Transverse colon (tissue), 4 donors: ENCODE results near the gene IFI44.

Experiments
- CTCF ChIP-seq, 5 experiments: fragments of 200-600 bp in 3 of 5; fragments of 450-650 bp in 2 of 5; sonication (generic) in 3 of 5; IDR thresholded peaks; 1 replicate in 2 of 5; 2 replicates in 3 of 5; pipeline ENCODE4 v1.5.1; 2016 to 2017; ENCODE audit warnings: antibody characterized with exemption in 5 of 5, inconsistent platforms in 3 of 5, mild to moderate bottlenecking in 2 of 5, moderate library complexity in 1 of 5
- POLR2A ChIP-seq: fragments of 450-650 bp; IDR thresholded peaks from one replicate; pipeline ENCODE4 v1.6.1; 2016; ENCODE audit warnings: antibody characterized with exemption, mild to moderate bottlenecking, moderate library complexity
- POLR2AphosphoS5 ChIP-seq, 3 donors: sonication (generic); formaldehyde crosslinking; IDR thresholded peaks; one replicate each; pipeline ENCODE4 v1.6.1; 2016; ENCODE audit warnings: antibody characterized with exemption in 3 of 3

- TF ChIP-seq POLR2A (no peak), CTCF (IDR thresholded peaks at IDR 0.05) (no peak), POLR2AphosphoS5 (IDR thresholded peaks at IDR 0.05) (no peak)
Observed at GRCh38 chr1:78673120-78673519, 23.5 kb downstream of the IFI44 start.
